H1 (cell line): Measurements from ENCODE around the gene TRABD2A. TPM values are rescaled to one million over a fixed set of nuclear protein-coding genes. Genes with fewer than 3 reads are reported as not detected.

ENCODE experiments used
- E2F6 ChIP-seq: IDR thresholded peaks from 2 replicates; pipeline ENCODE4 v1.6.1; 2012; ENCODE audit warnings: inconsistent platforms
- RAD21 ChIP-seq, 2 experiments: IDR thresholded peaks in 1 of 2; conservative IDR thresholded peaks in 1 of 2; 2 replicates each; pipeline ENCODE4 v1.6.1; 2011; ENCODE audit warnings: low read depth in 2 of 2, low read length in 2 of 2, improper control_type of control experiment in 1 of 2, inconsistent platforms in 1 of 2, mild to moderate bottlenecking in 1 of 2, moderate library complexity in 1 of 2
- polyA plus RNA-seq, 7 experiments: library from polyadenylated mRNA; depleted of rRNA in 3 of 7; stranded (reverse) in 5 of 7; unstranded in 2 of 7; fragments of >200 nt in 5 of 7; fragments of 200-250 nt in 2 of 7; gene quantifications; 1 replicate in 5 of 7; 2 replicates in 1 of 7; 4 replicates in 1 of 7; pipeline versions ENCODE4 v1.2.1 to v1.2.3, GENCODE V29; 2011 to 2013; ENCODE audit warnings: missing spikeins in 2 of 7, mixed read lengths in 2 of 7
- total RNA-seq: library from RNA; stranded (reverse); fragmentation: NEBNext Ultra II Directional; extraction: Animal tissue kit (Norgen Biotek cat#: 25700); gene quantifications from 2 replicates; pipeline ENCODE4 v1.2.1, GENCODE V29; 2021

TRABD2A gene
- total and polyA plus RNA-seq, 2 of the 8 experiments (the other 6 are each of a cell fraction or from before 2014, with no cell fraction given): 17.3 to 18.6 TPM

GRCh38 chr2:84882414-84882738 lies 1.5 kb upstream of the TRABD2A start (continued):
- TF ChIP-seq E2F6 (no peak), RAD21 (IDR thresholded peaks at IDR 0.05 in 1 of 2, conservative IDR thresholded peaks at IDR 0.05 in 1 of 2; ENCODE audit: low read depth in 2 of 2, low read length in 2 of 2) (no peak)
